ENCODE measurements around the gene CTNNA3.

DNA sequence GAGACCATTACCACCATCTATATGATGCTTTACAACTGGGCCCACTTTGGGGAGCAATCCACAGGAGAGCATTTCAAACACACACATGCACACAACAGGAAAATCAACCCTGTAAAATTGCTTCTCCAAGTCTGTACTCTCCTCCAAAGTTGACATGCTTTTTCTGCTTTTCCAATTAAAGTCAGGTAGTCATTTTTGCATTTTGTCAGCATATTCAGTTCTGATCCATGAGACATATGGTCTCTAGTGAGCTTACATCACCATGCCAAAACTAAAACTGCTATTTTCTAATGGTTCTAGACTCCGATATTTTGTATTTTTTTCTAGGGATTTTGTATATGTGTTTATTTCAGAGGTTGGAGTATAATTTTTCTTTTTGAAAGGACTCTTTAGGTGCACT, 1143.7 kb downstream of the CTNNA3 start:
- TF ChIP-seq, protein P1, sequence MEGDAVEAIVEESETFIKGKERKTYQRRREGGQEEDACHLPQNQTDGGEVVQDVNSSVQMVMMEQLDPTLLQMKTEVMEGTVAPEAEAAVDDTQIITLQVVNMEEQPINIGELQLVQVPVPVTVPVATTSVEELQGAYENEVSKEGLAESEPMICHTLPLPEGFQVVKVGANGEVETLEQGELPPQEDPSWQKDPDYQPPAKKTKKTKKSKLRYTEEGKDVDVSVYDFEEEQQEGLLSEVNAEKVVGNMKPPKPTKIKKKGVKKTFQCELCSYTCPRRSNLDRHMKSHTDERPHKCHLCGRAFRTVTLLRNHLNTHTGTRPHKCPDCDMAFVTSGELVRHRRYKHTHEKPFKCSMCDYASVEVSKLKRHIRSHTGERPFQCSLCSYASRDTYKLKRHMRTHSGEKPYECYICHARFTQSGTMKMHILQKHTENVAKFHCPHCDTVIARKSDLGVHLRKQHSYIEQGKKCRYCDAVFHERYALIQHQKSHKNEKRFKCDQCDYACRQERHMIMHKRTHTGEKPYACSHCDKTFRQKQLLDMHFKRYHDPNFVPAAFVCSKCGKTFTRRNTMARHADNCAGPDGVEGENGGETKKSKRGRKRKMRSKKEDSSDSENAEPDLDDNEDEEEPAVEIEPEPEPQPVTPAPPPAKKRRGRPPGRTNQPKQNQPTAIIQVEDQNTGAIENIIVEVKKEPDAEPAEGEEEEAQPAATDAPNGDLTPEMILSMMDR (IDR thresholded peaks at IDR 0.05 in 2 of 3, conservative IDR thresholded peaks at IDR 0.05 in 1 of 3; ENCODE audit: borderline replicate concordance in 1 of 3, insufficient read depth in 1 of 3, low read depth in 2 of 3, low read length in 2 of 3), result no peak
- TF ChIP-seq, protein P2, sequence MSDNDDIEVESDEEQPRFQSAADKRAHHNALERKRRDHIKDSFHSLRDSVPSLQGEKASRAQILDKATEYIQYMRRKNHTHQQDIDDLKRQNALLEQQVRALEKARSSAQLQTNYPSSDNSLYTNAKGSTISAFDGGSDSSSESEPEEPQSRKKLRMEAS (IDR thresholded peaks at IDR 0.05), result no peak
- TF ChIP-seq POLR2A (IDR thresholded peaks at IDR 0.05; ENCODE audit: borderline replicate concordance, extremely low read depth, insufficient read depth, insufficient read length) (no peak), CBX3 (IDR thresholded peaks at IDR 0.05; ENCODE audit: low read depth) (no peak), POLR2AphosphoS5 (IDR thresholded peaks at IDR 0.05; ENCODE audit: low read depth, low read length) (no peak), JUND (IDR thresholded peaks at IDR 0.05) (no peak), EZH2 (IDR thresholded peaks at IDR 0.05) (no peak), ZNF274 (IDR thresholded peaks at IDR 0.05; ENCODE audit: low read depth, low read length) (no peak)
